ENCODE data around the gene CCDC175.

DNA sequence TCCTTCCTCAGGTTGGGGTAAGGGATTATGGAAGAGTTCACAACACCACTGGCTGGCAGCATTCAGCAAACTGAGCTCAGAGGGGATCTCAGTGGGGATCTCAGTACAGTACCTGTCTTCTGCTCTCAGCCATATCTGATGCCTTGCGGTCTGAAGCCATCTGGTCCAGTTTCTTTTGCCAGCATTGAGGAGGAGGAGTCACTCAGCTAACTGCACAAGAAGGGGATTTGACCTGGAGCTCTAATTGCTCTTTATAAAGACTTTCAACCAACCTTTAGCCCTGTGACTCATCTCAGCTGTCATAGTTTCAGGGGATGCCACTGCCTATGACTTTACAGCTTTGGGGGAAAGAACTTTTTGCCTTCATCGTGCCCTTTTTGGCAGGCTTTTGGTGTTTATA lies 47.4 kb downstream of the CCDC175 start:
- TF ChIP-seq POLR2AphosphoS5 (IDR thresholded peaks at IDR 0.05; ENCODE audit: low read depth, low read length) (no peak), SIN3A (IDR thresholded peaks at IDR 0.05; ENCODE audit: borderline replicate concordance, insufficient read depth, low read length) (no peak), TAF1 (IDR thresholded peaks at IDR 0.05; ENCODE audit: borderline replicate concordance, insufficient read depth, low read length) (no peak)
- TF ChIP-seq, protein P1, sequence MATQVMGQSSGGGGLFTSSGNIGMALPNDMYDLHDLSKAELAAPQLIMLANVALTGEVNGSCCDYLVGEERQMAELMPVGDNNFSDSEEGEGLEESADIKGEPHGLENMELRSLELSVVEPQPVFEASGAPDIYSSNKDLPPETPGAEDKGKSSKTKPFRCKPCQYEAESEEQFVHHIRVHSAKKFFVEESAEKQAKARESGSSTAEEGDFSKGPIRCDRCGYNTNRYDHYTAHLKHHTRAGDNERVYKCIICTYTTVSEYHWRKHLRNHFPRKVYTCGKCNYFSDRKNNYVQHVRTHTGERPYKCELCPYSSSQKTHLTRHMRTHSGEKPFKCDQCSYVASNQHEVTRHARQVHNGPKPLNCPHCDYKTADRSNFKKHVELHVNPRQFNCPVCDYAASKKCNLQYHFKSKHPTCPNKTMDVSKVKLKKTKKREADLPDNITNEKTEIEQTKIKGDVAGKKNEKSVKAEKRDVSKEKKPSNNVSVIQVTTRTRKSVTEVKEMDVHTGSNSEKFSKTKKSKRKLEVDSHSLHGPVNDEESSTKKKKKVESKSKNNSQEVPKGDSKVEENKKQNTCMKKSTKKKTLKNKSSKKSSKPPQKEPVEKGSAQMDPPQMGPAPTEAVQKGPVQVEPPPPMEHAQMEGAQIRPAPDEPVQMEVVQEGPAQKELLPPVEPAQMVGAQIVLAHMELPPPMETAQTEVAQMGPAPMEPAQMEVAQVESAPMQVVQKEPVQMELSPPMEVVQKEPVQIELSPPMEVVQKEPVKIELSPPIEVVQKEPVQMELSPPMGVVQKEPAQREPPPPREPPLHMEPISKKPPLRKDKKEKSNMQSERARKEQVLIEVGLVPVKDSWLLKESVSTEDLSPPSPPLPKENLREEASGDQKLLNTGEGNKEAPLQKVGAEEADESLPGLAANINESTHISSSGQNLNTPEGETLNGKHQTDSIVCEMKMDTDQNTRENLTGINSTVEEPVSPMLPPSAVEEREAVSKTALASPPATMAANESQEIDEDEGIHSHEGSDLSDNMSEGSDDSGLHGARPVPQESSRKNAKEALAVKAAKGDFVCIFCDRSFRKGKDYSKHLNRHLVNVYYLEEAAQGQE (IDR thresholded peaks at IDR 0.05; ENCODE audit: insufficient read depth in 1 of 2, low read depth in 2 of 2, low read length in 2 of 2): no peak
